ENCODE results near the gene DYDC1.

GRCh38 chr10:80351220-80351619, 5.3 kb downstream of the DYDC1 start:
- TF ChIP-seq CTCF (IDR thresholded peaks at IDR 0.05; ENCODE audit: low read depth, low read length, poor library complexity, severe bottlenecking) (no peak), EZH2phosphoT487 (IDR thresholded peaks at IDR 0.05; ENCODE audit: borderline replicate concordance, low read length) (no peak)
